ENCODE data around the gene VAPB.

Gene VAPB

GRCh38 chr20:58486207-58486606, 97.2 kb downstream of the VAPB start:
- DNase-seq, result no peak

DNA sequence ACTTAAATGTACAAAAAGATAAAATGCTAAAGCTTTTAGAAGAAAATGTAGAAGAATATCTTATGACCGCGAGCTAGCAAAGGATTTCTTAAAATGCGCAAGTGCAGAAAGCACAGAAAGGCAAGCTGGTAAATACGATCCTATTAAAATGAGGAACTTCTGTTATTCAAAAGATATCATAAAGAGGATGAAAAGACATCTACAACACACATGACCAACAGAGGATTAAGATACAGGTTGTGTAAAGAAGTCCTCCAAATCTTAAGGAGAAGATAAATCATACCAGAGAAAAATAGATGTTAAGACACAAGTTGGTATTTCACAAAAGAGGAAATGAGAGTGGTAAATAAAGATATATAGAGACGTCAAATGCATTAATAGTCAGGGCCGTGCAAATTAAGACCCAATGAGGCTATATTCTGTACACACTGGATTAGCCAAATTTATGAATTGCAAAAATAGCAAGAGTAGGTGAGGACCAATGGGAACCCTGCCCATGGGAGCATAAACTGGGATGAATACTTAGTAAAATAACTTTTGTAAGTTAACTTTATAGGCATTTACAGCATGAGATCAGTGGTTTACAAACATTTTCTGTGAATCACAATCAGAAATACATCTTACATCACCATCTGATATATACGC, 103.2 kb downstream of the VAPB start:
- DNase-seq, result no peak

GRCh38 chr20:58492795-58493524, 103.9 kb downstream of the VAPB start:
- no peak for DNase-seq

DNA sequence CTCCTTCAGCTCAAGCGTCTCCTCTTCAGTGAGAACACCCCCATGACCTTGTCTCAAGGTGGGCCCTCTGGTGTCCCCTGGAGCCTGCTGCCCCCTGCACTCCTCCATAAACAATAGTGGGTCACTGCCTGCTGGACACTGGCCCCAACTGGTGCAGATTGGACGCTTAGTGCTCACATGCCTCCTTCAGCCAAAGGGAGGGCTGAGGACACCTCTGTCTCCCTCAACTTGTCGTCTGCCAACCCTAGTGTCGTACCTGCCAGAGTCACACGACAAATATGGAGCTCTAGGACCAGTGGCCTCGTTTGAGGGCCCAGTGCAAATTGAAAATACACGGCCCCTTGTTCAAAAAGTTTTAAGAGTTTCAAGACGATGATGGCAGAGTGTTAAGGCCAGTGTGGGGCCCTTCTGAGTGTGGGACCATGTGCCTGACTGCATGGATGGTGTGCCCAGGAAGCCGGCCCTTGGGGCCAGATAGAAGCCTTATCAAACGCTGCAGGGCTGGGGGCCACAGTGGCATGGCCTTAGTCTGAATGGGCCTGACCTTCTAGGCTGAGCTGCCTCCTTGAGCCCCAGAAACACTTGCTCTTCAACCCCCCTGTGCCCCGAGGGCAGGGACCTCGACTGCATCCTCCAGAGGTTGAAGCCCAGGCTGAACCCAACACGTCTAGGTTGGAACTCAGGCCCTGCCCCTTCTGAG, 106.0 kb downstream of the VAPB start:
- DNase-seq, result no peak

DNA sequence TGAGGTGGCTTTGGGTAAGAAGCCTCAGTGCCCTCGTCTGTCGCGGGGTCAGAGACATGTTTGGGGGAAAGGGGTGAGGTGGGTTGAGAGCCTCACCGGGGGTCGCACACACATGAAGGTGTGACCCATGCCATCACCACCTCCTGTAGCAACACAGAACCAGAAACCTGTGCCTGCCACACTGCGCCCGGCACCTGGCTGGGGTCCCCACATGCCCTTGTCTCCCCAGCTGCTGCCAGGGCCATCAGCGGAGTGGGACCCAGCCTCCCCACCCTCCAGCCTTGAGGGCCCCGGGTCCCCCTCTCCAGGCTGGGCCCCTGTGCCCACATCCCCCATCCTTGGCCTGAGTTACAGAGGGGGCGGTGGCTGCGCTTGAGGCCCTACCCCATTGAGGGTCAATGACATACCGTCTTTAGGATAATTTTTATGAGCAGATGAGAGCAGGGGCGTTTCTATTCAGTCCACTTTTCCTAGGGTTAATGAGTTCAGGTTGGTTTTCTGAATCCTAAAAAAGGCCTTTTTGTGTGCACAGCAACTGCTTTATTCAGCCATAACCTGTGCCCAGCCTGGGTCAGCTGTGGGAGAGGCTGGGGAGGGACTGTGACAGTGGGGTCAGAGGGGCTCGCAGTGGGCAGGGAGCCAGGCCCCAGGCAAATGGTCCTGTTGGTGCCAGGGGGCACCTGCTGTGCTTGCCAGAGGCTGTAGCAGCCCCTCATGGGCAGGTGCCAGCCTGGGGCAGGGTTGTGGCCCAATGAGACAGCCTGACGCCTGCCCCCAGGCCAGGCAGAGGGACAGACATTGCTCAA, 106.8 kb downstream of the VAPB start:
- DNase-seq, result no peak

DNA sequence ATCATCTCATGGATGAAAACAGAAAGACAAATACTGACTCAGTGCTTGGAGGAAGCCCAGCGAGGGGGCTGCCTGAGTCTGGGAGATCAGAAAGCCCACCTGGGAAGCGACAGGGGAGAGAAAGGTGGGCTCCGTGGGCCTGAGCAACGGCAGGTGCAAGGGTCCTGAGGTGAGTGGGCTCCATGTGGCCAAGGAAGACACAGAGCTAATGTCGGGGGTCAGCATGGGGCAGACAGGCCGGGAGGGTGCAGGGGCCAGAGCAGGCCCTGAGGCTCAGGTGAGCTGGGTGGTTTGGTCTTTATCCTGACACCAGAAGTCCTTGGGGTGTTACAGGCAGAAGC, 107.4 kb downstream of the VAPB start:
- no peak for DNase-seq

DNA sequence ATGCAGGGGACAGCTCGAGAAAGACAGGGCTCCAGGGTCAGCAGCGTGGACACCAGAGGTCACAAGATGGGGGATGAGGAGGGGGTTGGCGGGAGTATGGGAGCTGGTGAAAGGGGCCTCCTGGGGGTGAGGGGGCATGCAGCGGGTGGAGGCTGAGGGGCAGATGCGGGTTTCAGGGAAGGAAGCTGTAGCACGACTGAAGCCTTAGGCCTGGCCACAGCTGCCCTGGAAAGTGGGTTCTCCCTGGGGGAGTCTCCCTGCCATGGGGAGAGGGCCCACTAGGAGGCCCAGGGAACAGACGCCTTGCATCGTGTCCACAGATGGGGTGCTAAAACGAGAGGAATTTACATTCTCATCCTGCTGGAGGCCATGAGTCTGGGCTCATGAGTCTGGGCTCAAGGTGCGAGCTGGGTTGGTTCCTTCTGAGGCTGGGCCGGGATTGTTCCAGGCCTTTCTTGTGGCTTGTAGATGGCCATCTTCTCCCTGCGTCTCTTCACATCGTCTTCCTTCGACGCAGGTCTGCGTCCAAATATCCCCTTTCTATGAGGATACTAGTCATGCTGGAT, 108.1 kb downstream of the VAPB start:
- DNase-seq, result no peak

DNA sequence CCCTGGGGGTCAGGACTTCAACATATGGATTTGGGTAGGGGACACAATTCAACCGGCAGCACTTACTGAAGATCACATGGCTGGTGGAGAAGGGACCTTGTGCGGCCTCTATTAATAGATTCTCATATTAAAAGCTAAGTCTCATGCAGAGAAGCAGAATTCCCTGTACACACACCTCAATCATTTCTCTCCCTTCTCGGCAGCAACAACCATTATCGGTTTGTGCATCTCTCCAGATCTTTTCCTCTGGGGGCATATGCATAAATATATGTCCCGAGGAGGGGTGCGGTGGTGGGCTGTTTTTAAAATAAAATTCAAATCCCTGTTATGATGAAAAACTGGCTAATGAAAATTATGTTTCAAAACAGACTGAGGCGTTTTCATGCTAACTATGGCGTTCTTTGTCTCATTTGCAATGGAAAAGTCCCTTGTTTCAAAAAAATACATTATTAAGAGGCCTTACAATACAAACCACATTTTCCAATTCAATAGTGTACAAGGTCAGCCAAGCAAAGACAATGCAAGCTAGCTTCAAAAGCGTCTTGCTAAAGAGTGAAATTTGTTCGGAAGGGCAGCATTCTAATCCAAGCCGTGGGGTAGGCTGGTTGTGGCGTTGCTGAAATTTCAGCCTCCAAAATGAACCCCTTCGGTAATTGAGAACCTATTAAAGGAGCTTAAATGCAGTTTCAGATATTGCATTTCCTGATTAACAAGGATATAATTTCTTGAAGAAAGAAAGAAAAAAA, 108.9 kb downstream of the VAPB start:
- DNase-seq, result no peak

- DNase-seq, result no peak
These were observed 109.5 kb downstream of the VAPB start for GRCh38 chr20:58498470-58499068.

- DNase-seq, result no peak
These were observed 111.2 kb downstream of the VAPB start for GRCh38 chr20:58500256-58500655.
